ENCODE measurements around the gene SERPINB6. TPM values are rescaled to one million over a fixed set of nuclear protein-coding genes. Genes with fewer than 3 reads are reported as not detected.

SERPINB6 gene
- polyA plus RNA-seq, 3 donors = 117 to 208 (median 200) TPM

DNA sequence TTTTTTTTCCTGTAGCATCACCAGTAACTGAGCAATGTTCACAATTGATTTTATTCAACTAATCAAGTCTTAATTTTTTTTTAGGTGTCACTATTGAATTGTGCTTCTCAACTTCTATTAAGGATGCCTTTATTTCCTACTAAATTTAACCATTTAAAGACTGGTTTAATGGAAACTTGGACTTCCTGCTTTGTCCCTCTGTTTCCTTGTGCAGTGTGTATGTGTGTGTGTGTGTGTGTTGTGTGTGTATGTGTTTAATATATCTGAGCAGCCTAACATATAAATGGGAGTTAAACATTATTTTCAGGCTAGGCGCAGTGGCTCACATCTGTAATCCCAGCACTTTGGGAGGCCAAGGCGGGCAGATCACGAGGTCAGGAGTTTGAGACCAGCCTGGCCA is 1.8 kb downstream of the SERPINB6 start:
- H3K9me3 ChIP-seq (replicated peaks in 1 of 2; ENCODE audit: control insufficient read depth in 1 of 2, insufficient read depth in 1 of 2, low read length in 2 of 2) = no peaks in the 10 kb centered on the region
- H3K27ac Mint-ChIP-seq = peak overlapping the region in 2 of 7 donors; percentile 40 to 69
- peaks cover 6% of the 10 kb centered on the region for H4K20me1 ChIP-seq (ENCODE audit: insufficient read depth, low read length)
- H3K36me3 Mint-ChIP-seq = peaks cover 12 to 17% of the 10 kb centered on the region in 2 donors
- H3K4me1 Mint-ChIP-seq = peaks cover 37% of the 10 kb centered on the region
- H3K27ac ChIP-seq (ENCODE audit: low read depth in 1 of 2, low read length in 2 of 2) = no peak overlapping the region
- H3K4me1 ChIP-seq (ENCODE audit: control insufficient read depth in 1 of 2, insufficient read depth in 2 of 2, low read length in 2 of 2) = peaks cover 18 to 25% of the 10 kb centered on the region in 2 donors
- TF ChIP-seq, protein P1, sequence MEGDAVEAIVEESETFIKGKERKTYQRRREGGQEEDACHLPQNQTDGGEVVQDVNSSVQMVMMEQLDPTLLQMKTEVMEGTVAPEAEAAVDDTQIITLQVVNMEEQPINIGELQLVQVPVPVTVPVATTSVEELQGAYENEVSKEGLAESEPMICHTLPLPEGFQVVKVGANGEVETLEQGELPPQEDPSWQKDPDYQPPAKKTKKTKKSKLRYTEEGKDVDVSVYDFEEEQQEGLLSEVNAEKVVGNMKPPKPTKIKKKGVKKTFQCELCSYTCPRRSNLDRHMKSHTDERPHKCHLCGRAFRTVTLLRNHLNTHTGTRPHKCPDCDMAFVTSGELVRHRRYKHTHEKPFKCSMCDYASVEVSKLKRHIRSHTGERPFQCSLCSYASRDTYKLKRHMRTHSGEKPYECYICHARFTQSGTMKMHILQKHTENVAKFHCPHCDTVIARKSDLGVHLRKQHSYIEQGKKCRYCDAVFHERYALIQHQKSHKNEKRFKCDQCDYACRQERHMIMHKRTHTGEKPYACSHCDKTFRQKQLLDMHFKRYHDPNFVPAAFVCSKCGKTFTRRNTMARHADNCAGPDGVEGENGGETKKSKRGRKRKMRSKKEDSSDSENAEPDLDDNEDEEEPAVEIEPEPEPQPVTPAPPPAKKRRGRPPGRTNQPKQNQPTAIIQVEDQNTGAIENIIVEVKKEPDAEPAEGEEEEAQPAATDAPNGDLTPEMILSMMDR (IDR thresholded peaks at IDR 0.05) = no peak
- no peaks in the 10 kb centered on the region for H3K27me3 ChIP-seq (ENCODE audit: control insufficient read depth in 2 of 2, insufficient read depth in 2 of 2, low read length in 2 of 2)
- peaks cover 5 to 12% of the 10 kb centered on the region in 2 donors for H3K36me3 ChIP-seq (replicated peaks in 1 of 2; ENCODE audit: control insufficient read depth in 1 of 2, insufficient read depth in 2 of 2, low read length in 2 of 2)
- intact Hi-C loops (cut with micrococcal nuclease) = no loop called here
- H3K79me2 ChIP-seq (ENCODE audit: insufficient read depth, low read length) = peaks cover 62% of the 10 kb centered on the region
- H2AFZ ChIP-seq (ENCODE audit: insufficient read depth, low read depth, low read length, poor library complexity, severe bottlenecking) = no peak overlapping the region
- peaks cover 0 to 1% (median 0%) of the 10 kb centered on the region in 3 donors for H3K27me3 Mint-ChIP-seq (ENCODE audit: low read depth in 3 of 3)
- peak overlapping the region in 1 of 3 experiments; percentile 87 for H3K4me3 ChIP-seq (replicated peaks in 1 of 3; ENCODE audit: low read depth in 2 of 3, low read length in 3 of 3)
- H3K4me3 Mint-ChIP-seq = peak overlapping the region in 1 of 2 donors; percentile 37
- H3K9me3 Mint-ChIP-seq = no peaks in the 10 kb centered on the region
- H3K9ac ChIP-seq (ENCODE audit: insufficient read depth, low read length, poor library complexity, severe bottlenecking) = no peak overlapping the region
- no peak for DNase-seq
- WGBS (ENCODE audit: insufficient coverage) = no CpG with 5 or more reads among the region's 3 CpGs
- no peak overlapping the region for H3K4me2 ChIP-seq (replicated peaks; ENCODE audit: extremely low read depth, low read length, poor library complexity, severe bottlenecking)

DNA sequence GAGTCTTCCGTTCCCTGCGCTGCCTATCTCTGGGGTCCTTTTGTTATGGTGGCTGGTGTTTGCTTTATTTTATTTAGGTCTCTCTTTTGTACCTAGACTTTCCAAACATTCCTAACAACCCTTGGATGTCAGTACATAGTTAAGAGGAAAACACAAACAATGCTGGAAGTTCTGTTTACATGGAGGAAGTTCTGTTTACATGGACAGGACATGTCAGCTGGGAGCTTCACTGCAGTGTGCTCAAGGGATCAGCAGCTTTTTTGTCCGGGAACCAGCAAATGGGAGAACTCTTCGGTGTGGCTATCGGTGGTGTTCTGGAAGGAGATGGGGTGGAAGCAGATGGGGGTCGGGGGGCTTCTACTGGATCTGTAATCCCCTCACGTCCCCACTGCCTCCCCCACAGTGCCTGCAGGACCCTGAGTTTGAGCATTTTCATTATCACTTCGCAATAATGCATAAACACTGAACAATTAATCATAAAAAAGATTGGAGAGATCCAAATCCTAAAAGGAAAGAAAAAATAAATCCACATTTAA is 2.7 kb downstream of the SERPINB6 start:
- Histone ChIP-seq H3K36me3 (replicated peaks in 1 of 2; ENCODE audit: control insufficient read depth in 1 of 2, insufficient read depth in 2 of 2, low read length in 2 of 2) (peaks cover 5 to 12% of the 10 kb centered on the region in 2 donors), H3K27ac (ENCODE audit: low read depth in 1 of 2, low read length in 2 of 2) (no peak overlapping the region), H3K4me2 (replicated peaks; ENCODE audit: extremely low read depth, low read length, poor library complexity, severe bottlenecking) (no peak overlapping the region), H4K20me1 (ENCODE audit: insufficient read depth, low read length) (peaks cover 6% of the 10 kb centered on the region), H3K79me2 (ENCODE audit: insufficient read depth, low read length) (peaks cover 68% of the 10 kb centered on the region), H3K27me3 (ENCODE audit: control insufficient read depth in 2 of 2, insufficient read depth in 2 of 2, low read length in 2 of 2) (no peaks in the 10 kb centered on the region), H3K4me1 (ENCODE audit: control insufficient read depth in 1 of 2, insufficient read depth in 2 of 2, low read length in 2 of 2) (peaks cover 18 to 25% of the 10 kb centered on the region in 2 donors), H3K4me3 (replicated peaks in 1 of 3; ENCODE audit: low read depth in 2 of 3, low read length in 3 of 3) (no peak overlapping the region), H2AFZ (ENCODE audit: insufficient read depth, low read depth, low read length, poor library complexity, severe bottlenecking) (no peak overlapping the region), H3K9me3 (replicated peaks in 1 of 2; ENCODE audit: control insufficient read depth in 1 of 2, insufficient read depth in 1 of 2, low read length in 2 of 2) (no peaks in the 10 kb centered on the region), H3K9ac (ENCODE audit: insufficient read depth, low read length, poor library complexity, severe bottlenecking) (no peak overlapping the region)
- Mint-ChIP-seq H3K27ac (peak overlapping the region in 3 of 7 donors; percentile 44 to 73 (median 56)), H3K36me3 (peaks cover 12 to 17% of the 10 kb centered on the region in 2 donors), H3K4me3 (no peak overlapping the region), H3K4me1 (peaks cover 33% of the 10 kb centered on the region), H3K27me3 (ENCODE audit: low read depth in 3 of 3) (peaks cover 0 to 1% (median 0%) of the 10 kb centered on the region in 3 donors), H3K9me3 (no peaks in the 10 kb centered on the region)
- no peak for DNase-seq
- WGBS (ENCODE audit: insufficient coverage) = no CpG with 5 or more reads among the region's 8 CpGs
- TF ChIP-seq, protein P1 (IDR thresholded peaks at IDR 0.05) = no peak
- intact Hi-C loops (cut with micrococcal nuclease) = no loop called here

Measured in CD14-positive monocyte (primary cell).